IPS DF 4.7 (cell line): ENCODE measurements around the gene PPFIA4.

Source experiments
- DNase-seq: peaks from one replicate; pipeline ENCODE4 v3.0.0-alpha.2; 2013; ENCODE audit warnings: low spot score; ENCODE audit errors: extremely low read depth

The PPFIA4 gene

DNA sequence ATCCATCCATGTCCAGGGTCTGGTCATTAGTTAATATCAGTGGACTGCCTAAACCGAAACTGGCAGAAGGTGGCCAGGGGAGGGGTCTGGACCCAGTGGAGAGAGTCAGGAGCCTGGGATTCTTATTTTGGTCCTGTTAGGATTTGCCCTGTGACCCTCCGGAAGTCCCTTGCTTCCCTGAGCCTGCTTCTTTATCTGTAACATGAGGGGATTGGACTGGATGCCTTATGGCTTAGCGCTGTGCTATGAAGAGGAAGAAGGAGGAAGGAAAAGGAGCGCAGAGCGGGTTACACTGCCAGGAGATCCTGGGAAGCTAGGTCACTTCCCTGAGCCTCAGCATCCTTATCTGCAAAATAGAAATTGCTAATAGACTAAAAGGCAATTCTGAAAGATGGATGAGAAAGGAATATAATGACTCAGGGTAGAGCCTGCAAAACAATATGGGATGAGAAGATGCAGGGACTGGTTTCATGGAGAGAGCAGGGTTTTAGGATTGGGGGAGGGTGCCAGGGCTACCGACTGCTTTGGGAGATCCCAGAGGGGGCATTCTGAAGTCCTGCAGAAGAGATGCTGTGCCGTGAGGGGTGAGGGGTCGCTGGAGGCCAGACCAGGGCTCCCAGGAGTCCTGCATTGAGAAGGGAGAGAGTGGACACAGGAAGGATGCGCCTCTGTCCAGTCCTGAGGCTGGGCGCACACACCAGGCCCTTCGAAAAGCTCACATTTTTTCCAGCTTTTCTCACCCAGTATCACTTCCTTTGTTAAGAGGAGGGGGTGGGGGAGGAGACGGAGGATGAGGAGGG lies 100.8 kb downstream of the PPFIA4 start:
- no peak for DNase-seq

DNA sequence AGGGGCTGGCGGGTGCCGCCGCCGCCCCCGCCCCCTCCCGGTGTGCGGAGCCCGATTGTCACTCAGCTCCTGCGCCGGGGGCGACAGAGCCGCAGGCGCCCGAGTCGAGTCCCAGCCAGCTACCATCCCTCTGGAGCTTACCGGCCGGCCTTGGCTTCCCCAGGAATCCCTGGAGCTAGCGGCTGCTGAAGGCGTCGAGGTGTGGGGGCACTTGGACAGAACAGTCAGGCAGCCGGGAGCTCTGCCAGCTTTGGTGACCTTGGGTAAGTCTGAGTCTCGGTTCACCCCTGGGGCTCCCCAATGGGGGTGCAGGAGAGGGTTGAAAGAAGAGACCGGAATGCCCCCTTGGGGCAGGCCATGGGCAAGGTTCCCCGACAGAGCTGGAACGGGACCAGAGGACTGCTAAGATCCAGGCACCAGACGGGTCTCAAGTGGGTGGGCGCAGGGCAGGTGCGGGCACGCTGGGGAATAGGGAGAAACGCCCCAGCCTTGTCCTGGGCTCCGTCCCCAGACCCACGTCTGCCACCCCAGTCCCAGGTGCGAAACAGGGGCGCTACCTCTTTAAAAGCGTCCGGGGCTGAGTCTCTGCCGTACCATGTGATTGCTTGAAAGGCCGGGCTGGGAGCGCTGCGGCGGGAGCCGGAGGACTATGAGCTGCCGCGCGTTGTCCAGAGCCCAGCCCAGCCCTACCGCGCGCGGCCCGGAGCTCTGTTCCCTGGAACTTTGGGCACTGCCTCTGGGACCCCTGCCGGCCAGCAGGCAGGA lies 101.6 kb downstream of the PPFIA4 start, which contains the start of gene ADORA1:
Gene ADORA1, plus strand, starts transcription at position 61 of the 765 bp plus-strand sequence. CDS start 1,116 bp downstream, outside the sequence.
- no peak for DNase-seq

DNA sequence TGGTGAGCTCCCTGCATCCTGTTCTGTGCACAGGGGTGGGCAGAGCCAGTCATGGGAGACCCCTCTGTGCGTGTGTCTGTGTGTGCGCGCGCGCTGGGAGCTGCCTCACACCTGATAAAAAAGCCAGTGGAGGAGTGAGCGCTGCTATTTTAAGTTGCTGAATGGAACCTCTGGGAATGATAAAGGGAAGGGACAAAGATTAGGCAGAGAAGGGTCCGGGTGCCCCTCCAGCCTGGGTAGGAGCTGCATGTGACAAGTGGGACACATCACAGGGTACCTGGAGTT lies 102.1 kb downstream of the PPFIA4 start:
- DNase-seq = no peak
